Upper lobe of left lung (tissue), 6 donors: Measurements from ENCODE around the gene ARID1B. TPM values are rescaled to one million over a fixed set of nuclear protein-coding genes. Genes with fewer than 3 reads are reported as not detected.

Source experiments
- ATAC-seq, 2 donors: fragments of 200-7000 bp; cut with Tn5 transposase; one replicate each; pipeline ENCODE4 v1.9.1; 2022; ENCODE audit warnings: mild to moderate bottlenecking in 2 of 2, moderate library complexity in 2 of 2; ENCODE audit not compliant: low FRiP score in 2 of 2
- DNase-seq, 2 donors: peaks; one replicate each; pipeline ENCODE4 v3.0.0-alpha.2; 2019 to 2020
- H3K27ac ChIP-seq, 4 donors: fragments of 200-600 bp; sonication (generic); one replicate each; pipeline ENCODE4 v1.5.1; 2016 to 2019
- H3K27me3 ChIP-seq, 4 donors: fragments of 200-600 bp; sonication (generic); one replicate each; pipeline ENCODE4 v1.5.1; 2017 to 2019
- H3K36me3 ChIP-seq, 4 donors: fragments of 200-600 bp; sonication (generic); one replicate each; pipeline ENCODE4 v1.5.1; 2016 to 2019
- H3K4me1 ChIP-seq, 4 donors: fragments of 200-600 bp; sonication (generic); one replicate each; pipeline ENCODE4 v1.5.1; 2018 to 2019
- H3K4me3 ChIP-seq, 4 donors: fragments of 200-600 bp; sonication (generic); one replicate each; pipeline ENCODE4 v1.5.1; 2017 to 2019; ENCODE audit warnings: mild to moderate bottlenecking in 2 of 4, moderate library complexity in 1 of 4
- H3K9me3 ChIP-seq, 4 donors: fragments of 200-600 bp; sonication (generic); one replicate each; pipeline ENCODE4 v1.5.1; 2018 to 2019
- CTCF ChIP-seq, 6 experiments: fragments of 450-650 bp in 4 of 6; fragments of 200-600 bp in 2 of 6; sonication (generic) in 2 of 6; IDR thresholded peaks; one replicate each; pipeline ENCODE4 v1.5.1; 2016 to 2019; ENCODE audit warnings: antibody characterized with exemption in 6 of 6
- EP300 ChIP-seq, 4 donors: sonication (generic); formaldehyde crosslinking; IDR thresholded peaks; one replicate each; pipeline ENCODE4 v1.5.1; 2017; ENCODE audit warnings: antibody characterized with exemption in 4 of 4, control low read depth in 2 of 4
- POLR2A ChIP-seq, 4 donors: fragments of 450-650 bp; IDR thresholded peaks; one replicate each; pipeline ENCODE4 v1.5.1; 2016 to 2017; ENCODE audit warnings: antibody characterized with exemption in 4 of 4, mild to moderate bottlenecking in 2 of 4
- POLR2AphosphoS5 ChIP-seq, 2 donors: sonication (generic); formaldehyde crosslinking; IDR thresholded peaks; one replicate each; pipeline ENCODE4 v1.5.1; 2017; ENCODE audit warnings: antibody characterized with exemption in 2 of 2
- WGBS, 2 donors: methylation state at CpG; one replicate each; pipeline ENCODE4 v1.1.5; 2017 to 2018; 5-methylcytosine and 5-hydroxymethylcytosine counted together
- total RNA-seq, 6 donors: library from RNA; depleted of rRNA in 4 of 6; stranded (reverse); fragments of >200 nt in 4 of 6; gene quantifications; one replicate each; pipeline versions ENCODE4 v1.1.0 to v1.2.1, GENCODE V29; 2016 to 2021
- donor health status: DM: no; HTN: no; CAD: no; lungs with moderate emphysema.
- donor health status: DM: no; HTN: yes; CAD: no; lungs with severe emphysema.

ARID1B gene
- total RNA-seq, 6 donors from 2014 or later = 66.4 to 168 (median 109) TPM

DNA sequence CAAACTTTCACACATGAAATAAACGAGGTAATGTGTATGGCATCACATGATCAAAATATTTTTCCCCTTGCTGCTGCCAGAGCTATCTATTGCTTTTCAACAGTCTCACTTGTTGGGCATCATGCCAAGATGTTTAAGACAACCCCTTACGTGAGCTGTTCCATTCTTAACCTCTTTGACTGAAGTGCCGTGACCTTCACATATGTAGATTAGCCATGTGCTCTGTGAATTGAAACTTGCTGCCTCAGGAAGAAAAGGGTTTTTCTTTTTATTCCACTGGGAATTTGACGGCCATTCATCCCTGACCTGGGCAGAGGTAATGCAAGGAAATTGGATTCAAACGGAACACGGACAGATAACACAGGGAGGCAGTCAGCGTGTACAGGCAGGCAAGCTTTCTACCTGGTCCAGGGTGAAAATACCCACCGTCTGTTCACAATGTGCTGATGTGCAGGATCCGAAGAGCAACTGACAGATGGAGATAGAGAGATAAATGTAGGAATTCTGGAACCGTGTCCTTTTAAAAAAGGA, 14.2 kb downstream of the ARID1B start:
- H3K4me3 ChIP-seq = no peak overlapping the region
- no peak for TF ChIP-seq CTCF (IDR thresholded peaks at IDR 0.05)
- no peak for TF ChIP-seq EP300 (IDR thresholded peaks at IDR 0.05)
- TF ChIP-seq POLR2AphosphoS5 (IDR thresholded peaks at IDR 0.05) = no peak
- TF ChIP-seq POLR2A (IDR thresholded peaks at IDR 0.05) = no peak
- H3K36me3 ChIP-seq = no peaks in the 10 kb centered on the region
- no peak for ATAC-seq
- no peaks in the 10 kb centered on the region for H3K9me3 ChIP-seq
- WGBS, 2 donors = 43 to 44% methylated on average over 10 of the region's 10 CpGs
- H3K27me3 ChIP-seq = no peaks in the 10 kb centered on the region
- no peak overlapping the region for H3K27ac ChIP-seq
- peaks cover 33 to 55% (median 44%) of the 10 kb centered on the region in 4 donors for H3K4me1 ChIP-seq
- DNase-seq = no peak

DNA sequence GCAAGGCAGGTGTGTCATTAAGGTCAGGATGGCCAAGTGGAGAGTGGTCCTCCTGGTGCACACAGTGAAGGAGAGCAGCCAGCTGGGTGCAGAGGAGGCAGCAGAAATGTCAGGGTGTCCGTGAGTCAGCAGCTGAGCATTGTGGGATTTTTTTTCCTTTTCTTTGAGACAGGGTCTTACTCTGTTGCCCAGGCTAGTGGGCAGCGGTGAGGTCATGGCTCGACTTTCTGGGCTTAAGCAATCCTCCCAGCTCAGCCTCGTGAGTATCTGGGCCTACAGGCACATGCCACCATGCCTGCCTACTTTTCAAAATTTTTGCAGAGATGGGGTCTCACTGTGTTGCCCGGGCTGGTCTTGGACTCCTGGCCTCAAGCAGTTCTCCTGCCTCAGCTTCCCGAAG, 16.0 kb downstream of the ARID1B start:
- 89 to 96% methylated on average over 6 of the region's 6 CpGs for WGBS, 2 donors
- TF ChIP-seq POLR2AphosphoS5 (IDR thresholded peaks at IDR 0.05) (no peak), EP300 (IDR thresholded peaks at IDR 0.05) (no peak), CTCF (IDR thresholded peaks at IDR 0.05) (no peak), POLR2A (IDR thresholded peaks at IDR 0.05) (no peak)
- no peaks in the 10 kb centered on the region for H3K27me3 ChIP-seq
- H3K27ac ChIP-seq = no peak overlapping the region
- no peak overlapping the region for H3K4me3 ChIP-seq
- no peak for ATAC-seq
- no peak for DNase-seq
- no peaks in the 10 kb centered on the region for H3K36me3 ChIP-seq
- H3K9me3 ChIP-seq = no peaks in the 10 kb centered on the region
- H3K4me1 ChIP-seq = peaks cover 37 to 57% (median 40%) of the 10 kb centered on the region in 4 donors

GRCh38 chr6:156794546-156795354, 17.6 kb downstream of the ARID1B start:
- no peak for ATAC-seq
- WGBS, 2 donors = 78 to 80% methylated on average over 14 of the region's 14 CpGs
- no peak for DNase-seq

DNA sequence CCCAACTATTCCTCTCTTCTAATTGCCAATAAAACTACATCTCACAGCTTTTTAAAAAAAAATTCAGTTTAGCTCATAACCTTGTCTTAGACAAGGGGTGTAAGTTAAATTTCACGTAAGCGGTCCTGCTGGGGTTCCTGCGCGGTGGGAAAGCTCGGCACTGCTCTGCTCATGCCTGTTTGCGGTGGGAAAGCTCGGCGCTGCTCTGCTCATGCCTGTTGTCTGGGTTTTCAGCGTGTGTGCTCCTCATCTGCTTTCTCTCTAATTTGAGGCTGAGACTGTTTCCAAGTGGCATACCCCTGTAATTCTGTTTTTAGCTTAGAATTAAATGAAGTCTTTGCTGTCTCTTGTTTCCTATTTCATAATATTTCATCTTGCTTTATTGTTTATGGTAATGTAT, 18.6 kb downstream of the ARID1B start:
- ATAC-seq = no peak
- Histone ChIP-seq H3K9me3 (no peaks in the 10 kb centered on the region), H3K4me1 (peaks cover 24 to 53% (median 28%) of the 10 kb centered on the region in 4 donors), H3K27ac (no peak overlapping the region), H3K4me3 (peak overlapping the region in 1 of 4 donors; percentile 14), H3K27me3 (no peaks in the 10 kb centered on the region), H3K36me3 (no peaks in the 10 kb centered on the region)
- WGBS, 2 donors = 87 to 91% methylated on average over 9 of the region's 9 CpGs
- DNase-seq = peak in 1 of 2 donors; percentile 17
- TF ChIP-seq EP300 (IDR thresholded peaks at IDR 0.05) = no peak
- TF ChIP-seq POLR2A (IDR thresholded peaks at IDR 0.05) = no peak
- no peak for TF ChIP-seq POLR2AphosphoS5 (IDR thresholded peaks at IDR 0.05)
- TF ChIP-seq CTCF (IDR thresholded peaks at IDR 0.05) = no peak

More at GRCh38 chr6:156794546-156795354, 17.6 kb downstream of the ARID1B start:
- no peak overlapping the region for H3K4me3 ChIP-seq
- no peak for TF ChIP-seq POLR2A (IDR thresholded peaks at IDR 0.05)
- TF ChIP-seq CTCF (IDR thresholded peaks at IDR 0.05) = no peak
- TF ChIP-seq EP300 (IDR thresholded peaks at IDR 0.05) = no peak
- TF ChIP-seq POLR2AphosphoS5 (IDR thresholded peaks at IDR 0.05) = no peak
- H3K27ac ChIP-seq = no peak overlapping the region
- H3K36me3 ChIP-seq = no peaks in the 10 kb centered on the region
- H3K27me3 ChIP-seq = no peaks in the 10 kb centered on the region
- H3K4me1 ChIP-seq = peaks cover 33 to 56% (median 38%) of the 10 kb centered on the region in 4 donors
- no peaks in the 10 kb centered on the region for H3K9me3 ChIP-seq
